ENCODE data around the gene DHX38. TPM values are rescaled to one million over a fixed set of nuclear protein-coding genes. Genes with fewer than 3 reads are reported as not detected.

DHX38 gene
- polyA plus RNA-seq, 1 of the 3 experiments (the other 2 are of a cell fraction) = 75.0 TPM

GRCh38 chr16:72122916-72123315 lies 29.3 kb downstream of the DHX38 start:
- no peak for DNase-seq
- CTCF ChIA-PET = interaction anchor here (0.6 to 4.0 kb wide), 4 partner anchors 10 to 412 kb away, joined by 3 to 32 read pairs (median 12); no protein-coding TSS in a partner anchor
- Histone ChIP-seq H3K9me2 (no peaks in the 10 kb centered on the region), H3K4me3 (ENCODE audit: low read depth in 2 of 2, low read length in 1 of 2) (no peak overlapping the region), H3K36me3 (replicated peaks in 1 of 2; ENCODE audit: control insufficient read depth in 1 of 2, insufficient read depth in 2 of 2, low read length in 1 of 2) (no peaks in the 10 kb centered on the region), H4K20me1 (ENCODE audit: insufficient read depth) (no peaks in the 10 kb centered on the region), H3K9me3 (no peaks in the 10 kb centered on the region), H3K9ac (no peak overlapping the region), H3K4me2 (no peak overlapping the region), H3K27me3 (ENCODE audit: insufficient read depth) (no peaks in the 10 kb centered on the region), H2AFZ (ENCODE audit: low read depth) (no peak overlapping the region), H3F3A (replicated peaks; ENCODE audit: insufficient read depth) (no peaks in the 10 kb centered on the region), H3K79me2 (ENCODE audit: insufficient read depth) (no peaks in the 10 kb centered on the region), H3K27ac (ENCODE audit: low read depth in 2 of 2, low read length in 1 of 2) (no peak overlapping the region), H3K4me1 (ENCODE audit: control insufficient read depth in 1 of 2, insufficient read depth in 2 of 2, low read depth in 1 of 2, low read length in 1 of 2) (peaks cover 0 to 7% of the 10 kb centered on the region in 2 experiments; a peak in 2 of 4 replicates)
- POLR2A ChIA-PET = no interaction called here
- 97% methylated on average over 11 of the region's 11 CpGs for WGBS (ENCODE audit: low lambda C conversion rate)
- no peak for TF ChIP-seq RFX5 (IDR thresholded peaks at IDR 0.05; ENCODE audit: low read length)
- no peak for TF ChIP-seq PBX3 (IDR thresholded peaks at IDR 0.05)
- no peak for TF ChIP-seq ELF1 (IDR thresholded peaks at IDR 0.05)
- TF ChIP-seq REST (IDR thresholded peaks at IDR 0.05; ENCODE audit: low read depth, low read length) = no peak
- TF ChIP-seq RCOR1 (IDR thresholded peaks at IDR 0.05; ENCODE audit: low read length) = no peak
- TF ChIP-seq USF1 (IDR thresholded peaks at IDR 0.05; ENCODE audit: borderline replicate concordance, low read depth) = no peak
- TF ChIP-seq MXI1 (IDR thresholded peaks at IDR 0.05; ENCODE audit: low read depth, low read length) = no peak
- TF ChIP-seq GATA2 (CRISPR knock-in tag; IDR thresholded peaks at IDR 0.05) = no peak
- TF ChIP-seq FOSL2 (IDR thresholded peaks at IDR 0.05; ENCODE audit: borderline replicate concordance, low read depth) = no peak

- Histone ChIP-seq H2AFZ (ENCODE audit: low read depth) (no peak overlapping the region), H3K9ac (no peak overlapping the region), H3K4me1 (ENCODE audit: control insufficient read depth in 1 of 2, insufficient read depth in 2 of 2, low read depth in 1 of 2, low read length in 1 of 2) (peaks cover 0 to 7% of the 10 kb centered on the region in 2 experiments; a peak in 1 of 4 replicates), H3K4me3 (ENCODE audit: low read depth in 2 of 2, low read length in 1 of 2) (no peak overlapping the region), H4K20me1 (ENCODE audit: insufficient read depth) (no peaks in the 10 kb centered on the region), H3K9me3 (no peaks in the 10 kb centered on the region), H3K27me3 (ENCODE audit: insufficient read depth) (no peaks in the 10 kb centered on the region), H3K4me2 (no peak overlapping the region), H3F3A (replicated peaks; ENCODE audit: insufficient read depth) (no peaks in the 10 kb centered on the region), H3K27ac (ENCODE audit: low read depth in 2 of 2, low read length in 1 of 2) (no peak overlapping the region), H3K36me3 (replicated peaks in 1 of 2; ENCODE audit: control insufficient read depth in 1 of 2, insufficient read depth in 2 of 2, low read length in 1 of 2) (no peaks in the 10 kb centered on the region), H3K9me2 (no peaks in the 10 kb centered on the region), H3K79me2 (ENCODE audit: insufficient read depth) (no peaks in the 10 kb centered on the region)
- CTCF ChIA-PET = interaction anchor here (1.8 to 4.0 kb wide), 5 partner anchors 11 to 343 kb away, joined by 8 to 57 read pairs (median 15); no protein-coding TSS in a partner anchor
- TF ChIP-seq IRF3 (IDR thresholded peaks at IDR 0.05; ENCODE audit: low read depth, low read length) (no peak), CTCF (IDR thresholded peaks at IDR 0.05) (no peak), FOXM1 (IDR thresholded peaks at IDR 0.05; ENCODE audit: low read depth) (no peak), MXI1 (IDR thresholded peaks at IDR 0.05; ENCODE audit: low read depth, low read length) (no peak), TAF1 (IDR thresholded peaks at IDR 0.05; ENCODE audit: borderline replicate concordance, low read depth, low read length) (no peak), NRF1 (IDR thresholded peaks at IDR 0.05; ENCODE audit: low read depth, low read length) (no peak)
- POLR2A ChIA-PET = no interaction called here
- 77% methylated on average over 8 of the region's 8 CpGs for WGBS (ENCODE audit: low lambda C conversion rate)
- DNase-seq = no peak
These were observed 29.8 kb downstream of the DHX38 start for GRCh38 chr16:72123426-72123825.

Measured in SK-N-SH (cell line).